ENCODE measurements around the gene CACNA2D1. TPM values are rescaled to one million over a fixed set of nuclear protein-coding genes. Genes with fewer than 3 reads are reported as not detected.

CACNA2D1 gene
- total and polyA plus RNA-seq, 12 donors = 10.5 to 60.9 (median 35.9) TPM

DNA sequence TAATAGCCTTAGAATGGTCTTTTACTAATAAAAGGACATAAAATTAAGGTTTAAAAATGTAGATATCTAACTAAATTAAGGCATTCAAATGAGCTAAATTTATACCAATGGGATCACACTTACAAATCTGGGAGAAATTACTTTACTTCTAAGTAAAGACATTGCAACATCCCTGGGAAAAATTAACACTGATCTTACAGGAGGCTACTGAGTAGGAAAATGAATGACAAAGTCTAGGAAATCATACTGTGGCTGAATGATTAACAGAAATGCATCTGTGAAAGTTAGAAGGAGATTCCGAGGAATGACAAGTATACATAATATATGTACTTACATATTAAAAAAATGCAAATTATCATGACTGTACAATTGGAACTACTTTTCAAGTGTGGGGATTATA, 38.3 kb downstream of the CACNA2D1 start:
- H3K27me3 ChIP-seq = no peaks in the 10 kb centered on the region
- no peak overlapping the region for H3K4me3 ChIP-seq
- no peaks in the 10 kb centered on the region for H3K4me1 ChIP-seq (replicated peaks in 1 of 2)
- H3K36me3 ChIP-seq (replicated peaks in 1 of 2) = no peaks in the 10 kb centered on the region
- H3K27ac ChIP-seq = no peak overlapping the region
- intact Hi-C loops (cut with DNase I) = no loop called here
- H3K9me3 ChIP-seq (replicated peaks in 1 of 3) = no peaks in the 10 kb centered on the region
- TF ChIP-seq, protein P1, sequence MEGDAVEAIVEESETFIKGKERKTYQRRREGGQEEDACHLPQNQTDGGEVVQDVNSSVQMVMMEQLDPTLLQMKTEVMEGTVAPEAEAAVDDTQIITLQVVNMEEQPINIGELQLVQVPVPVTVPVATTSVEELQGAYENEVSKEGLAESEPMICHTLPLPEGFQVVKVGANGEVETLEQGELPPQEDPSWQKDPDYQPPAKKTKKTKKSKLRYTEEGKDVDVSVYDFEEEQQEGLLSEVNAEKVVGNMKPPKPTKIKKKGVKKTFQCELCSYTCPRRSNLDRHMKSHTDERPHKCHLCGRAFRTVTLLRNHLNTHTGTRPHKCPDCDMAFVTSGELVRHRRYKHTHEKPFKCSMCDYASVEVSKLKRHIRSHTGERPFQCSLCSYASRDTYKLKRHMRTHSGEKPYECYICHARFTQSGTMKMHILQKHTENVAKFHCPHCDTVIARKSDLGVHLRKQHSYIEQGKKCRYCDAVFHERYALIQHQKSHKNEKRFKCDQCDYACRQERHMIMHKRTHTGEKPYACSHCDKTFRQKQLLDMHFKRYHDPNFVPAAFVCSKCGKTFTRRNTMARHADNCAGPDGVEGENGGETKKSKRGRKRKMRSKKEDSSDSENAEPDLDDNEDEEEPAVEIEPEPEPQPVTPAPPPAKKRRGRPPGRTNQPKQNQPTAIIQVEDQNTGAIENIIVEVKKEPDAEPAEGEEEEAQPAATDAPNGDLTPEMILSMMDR (IDR thresholded peaks at IDR 0.05) = no peak
- no peak for TF ChIP-seq POLR2A (IDR thresholded peaks at IDR 0.05)
- WGBS, 4 donors = 94 to 97% (median 96%) methylated on average over 1 of the region's 1 CpG
- DNase-seq = no peak

DNA sequence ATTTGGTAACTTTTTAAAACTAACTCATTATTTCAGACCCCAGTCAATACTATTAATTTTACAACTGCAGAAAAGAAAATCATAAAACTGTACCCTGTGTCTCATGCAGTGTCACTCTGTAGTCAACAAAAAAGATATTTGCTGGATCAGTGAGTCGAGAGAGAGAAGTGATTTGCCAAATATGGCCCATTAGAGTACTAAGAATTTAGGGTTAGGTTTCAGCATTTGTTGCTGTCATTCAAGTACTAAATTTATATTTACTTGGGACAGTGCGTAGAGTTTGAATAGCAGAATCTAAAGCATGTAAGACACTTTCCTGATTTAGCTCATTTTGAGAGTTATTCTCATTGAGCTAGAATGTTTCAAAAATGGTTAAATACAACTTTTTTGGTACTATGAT, 38.9 kb downstream of the CACNA2D1 start:
- Histone ChIP-seq H3K27ac (no peak overlapping the region), H3K4me3 (no peak overlapping the region), H3K27me3 (no peaks in the 10 kb centered on the region), H3K4me1 (replicated peaks in 1 of 2) (no peaks in the 10 kb centered on the region), H3K9me3 (replicated peaks in 1 of 3) (no peaks in the 10 kb centered on the region), H3K36me3 (replicated peaks in 1 of 2) (no peaks in the 10 kb centered on the region)
- intact Hi-C loops (cut with DNase I) = no loop called here
- no peak for DNase-seq
- TF ChIP-seq, protein P1 (IDR thresholded peaks at IDR 0.05) = no peak
- no peak for TF ChIP-seq POLR2A (IDR thresholded peaks at IDR 0.05)
- 83 to 98% (median 86%) methylated on average over 2 of the region's 2 CpGs for WGBS, 4 donors

DNA sequence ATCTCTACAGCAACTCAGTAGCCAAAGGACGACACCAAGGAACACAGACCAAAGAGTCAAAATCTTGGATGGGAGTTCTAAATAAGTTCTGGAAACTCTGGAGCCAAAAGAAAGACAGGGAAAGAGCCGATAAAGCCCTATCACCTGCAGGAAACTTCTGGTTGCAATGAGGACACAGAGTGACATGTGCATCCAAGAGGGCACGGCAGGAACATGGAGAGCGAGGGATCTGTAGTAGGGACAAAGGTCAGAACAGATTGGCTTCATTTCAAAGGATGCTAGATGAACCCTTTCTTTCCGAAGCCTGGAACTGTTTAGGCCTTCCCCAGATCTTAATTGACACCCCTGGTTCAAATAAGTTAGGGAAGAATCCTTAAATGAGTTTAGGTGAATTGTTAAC, 39.5 kb downstream of the CACNA2D1 start:
- no peak for TF ChIP-seq POLR2A (IDR thresholded peaks at IDR 0.05)
- TF ChIP-seq, protein P1 (IDR thresholded peaks at IDR 0.05) = no peak
- Histone ChIP-seq H3K36me3 (replicated peaks in 1 of 2) (no peaks in the 10 kb centered on the region), H3K4me3 (no peak overlapping the region), H3K27me3 (no peaks in the 10 kb centered on the region), H3K27ac (no peak overlapping the region), H3K9me3 (replicated peaks in 1 of 3) (no peaks in the 10 kb centered on the region), H3K4me1 (replicated peaks in 1 of 2) (no peaks in the 10 kb centered on the region)
- intact Hi-C loops (cut with DNase I) = no loop called here
- DNase-seq = no peak
- WGBS, 4 donors = 83 to 94% (median 91%) methylated on average over 5 of the region's 5 CpGs

DNA sequence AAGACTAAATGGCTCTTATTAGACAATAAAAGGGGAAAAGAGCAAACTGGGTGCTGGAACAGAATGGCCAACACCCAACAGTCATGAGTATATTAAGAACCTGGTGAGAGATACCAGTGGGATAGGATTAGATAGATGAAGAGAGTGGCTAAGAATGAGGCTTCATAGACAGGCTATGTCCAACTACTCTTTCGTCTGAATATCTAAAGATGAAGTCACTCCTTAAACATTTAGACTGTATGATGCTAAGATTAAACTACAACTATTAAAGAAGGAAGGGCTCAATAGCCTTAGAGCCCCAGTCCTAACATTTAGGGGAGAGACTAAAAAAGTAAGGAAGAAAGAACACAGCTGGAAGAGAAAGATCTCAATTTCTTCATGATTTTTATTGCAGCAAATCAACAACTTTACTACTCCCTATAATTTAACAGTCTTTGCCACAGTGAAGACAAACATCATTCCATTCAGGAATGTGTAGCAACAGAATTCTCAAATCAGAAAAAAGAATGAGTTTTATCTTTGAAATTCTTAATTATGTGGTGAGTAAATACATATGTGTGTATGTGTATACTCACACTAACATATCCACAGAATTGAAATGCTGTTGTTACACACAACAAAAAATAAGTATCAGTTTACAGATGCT, 45.6 kb downstream of the CACNA2D1 start:
- WGBS, 4 donors = 80 to 85% (median 83%) methylated on average over 1 of the region's 1 CpG
- no peaks in the 10 kb centered on the region for H3K9me3 ChIP-seq (replicated peaks in 1 of 3)
- H3K4me1 ChIP-seq (replicated peaks in 1 of 2) = no peaks in the 10 kb centered on the region
- TF ChIP-seq POLR2A (IDR thresholded peaks at IDR 0.05) = no peak
- TF ChIP-seq, protein P1 (IDR thresholded peaks at IDR 0.05) = no peak
- no peak overlapping the region for H3K4me3 ChIP-seq
- H3K27me3 ChIP-seq = no peaks in the 10 kb centered on the region
- intact Hi-C loops (cut with DNase I) = no loop called here
- no peaks in the 10 kb centered on the region for H3K36me3 ChIP-seq (replicated peaks in 1 of 2)
- H3K27ac ChIP-seq = no peak overlapping the region
- no peak for DNase-seq
